B cell (primary cell): ENCODE results near the gene MTUS2.

Experiments used
- CTCF ChIP-seq: fragments of 200-600 bp; IDR thresholded peaks from one replicate; pipeline ENCODE4 v1.8.0; 2022; ENCODE audit warnings: antibody characterized with exemption, mild to moderate bottlenecking
- EZH2 ChIP-seq: IDR thresholded peaks from 2 replicates; pipeline ENCODE4 v1.6.1; 2012; ENCODE audit warnings: borderline replicate concordance, low read depth, mild to moderate bottlenecking, moderate library complexity, low read length; ENCODE audit not compliant: insufficient read depth, poor library complexity, severe bottlenecking

- TF ChIP-seq CTCF = no peak
- no peak for TF ChIP-seq EZH2
Observed at GRCh38 chr13:29160862-29161261, 340.7 kb downstream of the MTUS2 start.
